BLaER1 treated with 17β-estradiol and CSF1 and Interleukin-3, amounts not matched to agents 10 nM and 100 nM (cell line): ENCODE measurements around the gene TTLL12.

Experiments
- H3K27ac ChIP-seq, 11 experiments: shearing (Covaris generic); formaldehyde crosslinking; 2 replicates each; pipeline ENCODE4 v1.8.1; 2022
- H3K27me3 ChIP-seq, 11 experiments: shearing (Covaris generic); formaldehyde crosslinking; 2 replicates each; pipeline ENCODE4 v1.8.1; 2022
- H3K36me3 ChIP-seq, 11 experiments: shearing (Covaris generic); formaldehyde crosslinking; 2 replicates each; pipeline ENCODE4 v1.8.1; 2022
- H3K4me1 ChIP-seq, 10 experiments: shearing (Covaris generic); formaldehyde crosslinking; 2 replicates each; pipeline ENCODE4 v1.8.1; 2022
- H3K4me2 ChIP-seq, 11 experiments: shearing (Covaris generic); formaldehyde crosslinking; 2 replicates each; pipeline ENCODE4 v1.8.1; 2022
- H3K4me3 ChIP-seq, 10 experiments: shearing (Covaris generic); formaldehyde crosslinking; 2 replicates each; pipeline ENCODE4 v1.8.1; 2022
- H3K9ac ChIP-seq, 11 experiments: shearing (Covaris generic); formaldehyde crosslinking; 2 replicates each; pipeline ENCODE4 v1.8.1; 2022
- H3K9me3 ChIP-seq, 11 experiments: shearing (Covaris generic); formaldehyde crosslinking; replicated peaks in 1 of 11; 2 replicates each; pipeline ENCODE4 v1.8.1; 2022
- H4K20me1 ChIP-seq, 11 experiments: shearing (Covaris generic); formaldehyde crosslinking; 2 replicates each; pipeline ENCODE4 v1.8.1; 2022
- Cebpa-rat ChIP-seq, 11 experiments: shearing (Covaris generic); IDR thresholded peaks; 2 replicates each; pipeline ENCODE4 v1.8.1; 2022

TTLL12 gene

GRCh38 chr22:43186272-43187170 lies at the start of gene TTLL12:
Gene TTLL12, minus strand, starts transcription at chr22:43187134. Its CDS starts 65 bp downstream, at chr22:43187069.
- peak within 1 kb of the TSS; percentile 83 to 98 (median 92) for H3K9ac ChIP-seq
- no peaks in the 10 kb centered on the region for H3K27me3 ChIP-seq
- H3K4me3 ChIP-seq = peak within 1 kb of the TSS; percentile 71 to 96 (median 86)
- peaks cover 16 to 36% (median 22%) of the 10 kb centered on the region in 11 experiments; a peak in 21 of 22 replicates for H3K36me3 ChIP-seq
- H3K9me3 ChIP-seq = peaks cover 6 to 13% (median 10%) of the 10 kb centered on the region in 11 experiments; a peak in 18 of 22 replicates
- H3K4me1 ChIP-seq = peaks cover 28 to 38% (median 35%) of the 10 kb centered on the region in 10 experiments
- H4K20me1 ChIP-seq = peaks cover 0 to 47% (median 41%) of the 10 kb centered on the region in 11 experiments; a peak in 18 of 22 replicates
- peak within 1 kb of the TSS; percentile 84 to 99 (median 94) for H3K4me2 ChIP-seq
- peak within 1 kb of the TSS; percentile 72 to 97 (median 90) for H3K27ac ChIP-seq
- TF ChIP-seq Cebpa-rat (IDR thresholded peaks at IDR 0.05) = no peak

GRCh38 chr22:43235445-43236409 lies 48.8 kb upstream of the TTLL12 start:
- H3K27me3 ChIP-seq = no peaks in the 10 kb centered on the region
- H3K9ac ChIP-seq = no peak overlapping the region
- H3K4me1 ChIP-seq = peaks cover 10 to 62% (median 49%) of the 10 kb centered on the region in 10 experiments
- no peak overlapping the region for H3K27ac ChIP-seq
- H3K4me2 ChIP-seq = peak overlapping the region in 7 of 11 experiments; percentile 51 to 95 (median 85); a peak in 13 of 22 replicates
- no peak overlapping the region for H3K4me3 ChIP-seq
- no peak for TF ChIP-seq Cebpa-rat (IDR thresholded peaks at IDR 0.05)
- H3K9me3 ChIP-seq = no peaks in the 10 kb centered on the region
- peaks cover 0 to 15% (median 0%) of the 10 kb centered on the region in 11 experiments; a peak in 2 of 22 replicates for H4K20me1 ChIP-seq
- no peaks in the 10 kb centered on the region for H3K36me3 ChIP-seq

- peaks cover 0 to 13% (median 0%) of the 10 kb centered on the region in 11 experiments; a peak in 2 of 22 replicates for H4K20me1 ChIP-seq
- TF ChIP-seq Cebpa-rat (IDR thresholded peaks at IDR 0.05) = no peak
- H3K4me2 ChIP-seq = no peak overlapping the region
- H3K9ac ChIP-seq = no peak overlapping the region
- H3K4me3 ChIP-seq = no peak overlapping the region
- no peaks in the 10 kb centered on the region for H3K9me3 ChIP-seq
- no peaks in the 10 kb centered on the region for H3K27me3 ChIP-seq
- no peak overlapping the region for H3K27ac ChIP-seq
- no peaks in the 10 kb centered on the region for H3K36me3 ChIP-seq
- H3K4me1 ChIP-seq = peaks cover 10 to 60% (median 49%) of the 10 kb centered on the region in 10 experiments
Observed at GRCh38 chr22:43234264-43234988, 47.5 kb upstream of the TTLL12 start.

GRCh38 chr22:43233529-43233928 lies 46.6 kb upstream of the TTLL12 start:
- Histone ChIP-seq H3K4me2 (no peak overlapping the region), H3K36me3 (no peaks in the 10 kb centered on the region), H3K27ac (no peak overlapping the region), H3K9me3 (no peaks in the 10 kb centered on the region), H3K9ac (no peak overlapping the region), H3K4me3 (no peak overlapping the region), H3K4me1 (peaks cover 10 to 60% (median 46%) of the 10 kb centered on the region in 10 experiments), H4K20me1 (peaks cover 0 to 11% (median 0%) of the 10 kb centered on the region in 11 experiments; a peak in 2 of 22 replicates), H3K27me3 (no peaks in the 10 kb centered on the region)
- no peak for TF ChIP-seq Cebpa-rat (IDR thresholded peaks at IDR 0.05)

- H3K27ac ChIP-seq = no peak overlapping the region
- H4K20me1 ChIP-seq = peaks cover 0 to 8% (median 0%) of the 10 kb centered on the region in 11 experiments; a peak in 1 of 22 replicates
- no peaks in the 10 kb centered on the region for H3K27me3 ChIP-seq
- no peak overlapping the region for H3K4me3 ChIP-seq
- H3K9ac ChIP-seq = no peak overlapping the region
- no peak for TF ChIP-seq Cebpa-rat (IDR thresholded peaks at IDR 0.05)
- H3K36me3 ChIP-seq = no peaks in the 10 kb centered on the region
- no peaks in the 10 kb centered on the region for H3K9me3 ChIP-seq
- no peak overlapping the region for H3K4me2 ChIP-seq
- H3K4me1 ChIP-seq = peaks cover 11 to 60% (median 45%) of the 10 kb centered on the region in 10 experiments
Observed at GRCh38 chr22:43232445-43232844, 45.5 kb upstream of the TTLL12 start.

GRCh38 chr22:43231724-43232034 lies 44.7 kb upstream of the TTLL12 start:
- H3K36me3 ChIP-seq = no peaks in the 10 kb centered on the region
- H3K9ac ChIP-seq = no peak overlapping the region
- peaks cover 0 to 13% (median 0%) of the 10 kb centered on the region in 11 experiments; a peak in 2 of 22 replicates for H4K20me1 ChIP-seq
- H3K4me2 ChIP-seq = peak overlapping the region in 8 of 11 experiments; percentile 48 to 78 (median 70); a peak in 9 of 22 replicates
- no peak for TF ChIP-seq Cebpa-rat (IDR thresholded peaks at IDR 0.05)
- H3K27ac ChIP-seq = no peak overlapping the region
- H3K4me1 ChIP-seq = peaks cover 14 to 60% (median 45%) of the 10 kb centered on the region in 10 experiments
- no peak overlapping the region for H3K4me3 ChIP-seq
- no peaks in the 10 kb centered on the region for H3K9me3 ChIP-seq
- no peaks in the 10 kb centered on the region for H3K27me3 ChIP-seq

- Histone ChIP-seq H4K20me1 (peaks cover 0 to 14% (median 0%) of the 10 kb centered on the region in 11 experiments; a peak in 2 of 22 replicates), H3K9ac (peak overlapping the region in 8 of 11 experiments; percentile 12 to 48 (median 32); a peak in 7 of 22 replicates), H3K4me1 (peaks cover 15 to 59% (median 43%) of the 10 kb centered on the region in 10 experiments), H3K4me3 (no peak overlapping the region), H3K4me2 (peak overlapping the region in 10 of 11 experiments; percentile 28 to 78 (median 68); a peak in 19 of 22 replicates), H3K27ac (peak overlapping the region in 3 of 11 experiments; percentile 4 to 16 (median 5); a peak in 2 of 22 replicates), H3K9me3 (no peaks in the 10 kb centered on the region), H3K36me3 (no peaks in the 10 kb centered on the region), H3K27me3 (no peaks in the 10 kb centered on the region)
- no peak for TF ChIP-seq Cebpa-rat (IDR thresholded peaks at IDR 0.05)
Observed at GRCh38 chr22:43230971-43231723, 44.2 kb upstream of the TTLL12 start.
